GM23248 (cell line): ENCODE data around the gene IGFALS. TPM values are rescaled to one million over a fixed set of nuclear protein-coding genes. Genes with fewer than 3 reads are reported as not detected.
A peak's percentile ranks its signal among the peaks of the same experiment; 100 is the strongest.

Experiments
- DNase-seq: peaks from one replicate; pipeline ENCODE4 v3.0.0-alpha.2; 2015
- H2AFZ ChIP-seq: fragments of 200-600 bp; sonication (generic); 2 replicates; pipeline ENCODE4 v1.6.1; 2016; ENCODE audit warnings: antibody characterized with exemption
- H3F3A ChIP-seq: fragments of 200-600 bp; sonication (generic); 2 replicates; pipeline ENCODE4 v1.6.1; 2016; ENCODE audit warnings: mild to moderate bottlenecking, antibody characterized with exemption, mixed run types; ENCODE audit not compliant: insufficient read depth
- H3K27ac ChIP-seq: fragments of 200-600 bp; sonication (generic); 2 replicates; pipeline ENCODE4 v1.5.1; 2016; ENCODE audit warnings: mild to moderate bottlenecking
- H3K27me3 ChIP-seq: fragments of 200-600 bp; sonication (generic); replicated peaks from 2 replicates; pipeline ENCODE4 v1.6.1; 2016; ENCODE audit warnings: mild to moderate bottlenecking; ENCODE audit not compliant: insufficient read depth
- H3K36me3 ChIP-seq: fragments of 200-600 bp; sonication (generic); 2 replicates; pipeline ENCODE4 v1.6.1; 2016; ENCODE audit warnings: low read depth, mild to moderate bottlenecking
- H3K4me1 ChIP-seq: fragments of 200-600 bp; sonication (generic); 2 replicates; pipeline ENCODE4 v1.6.1; 2016; ENCODE audit warnings: mild to moderate bottlenecking; ENCODE audit not compliant: insufficient read depth
- H3K4me2 ChIP-seq: fragments of 200-600 bp; sonication (generic); one replicate; pipeline ENCODE4 v1.6.1; 2016; ENCODE audit warnings: mild to moderate bottlenecking; ENCODE audit not compliant: unreplicated experiment
- H3K4me3 ChIP-seq: fragments of 200-600 bp; sonication (generic); 2 replicates; pipeline ENCODE4 v1.5.1; 2016; ENCODE audit warnings: mild to moderate bottlenecking
- H3K79me2 ChIP-seq: fragments of 200-600 bp; sonication (generic); 2 replicates; pipeline ENCODE4 v1.6.1; 2016; ENCODE audit warnings: mild to moderate bottlenecking; ENCODE audit not compliant: insufficient read depth
- H3K9ac ChIP-seq: fragments of 200-600 bp; sonication (generic); 2 replicates; pipeline ENCODE4 v1.6.1; 2016; ENCODE audit warnings: mild to moderate bottlenecking
- H3K9me2 ChIP-seq: fragments of 200-600 bp; sonication (generic); 2 replicates; pipeline ENCODE4 v1.6.1; 2016; ENCODE audit warnings: mixed run types, mild to moderate bottlenecking, moderate library complexity; ENCODE audit not compliant: insufficient read depth
- H3K9me3 ChIP-seq: fragments of 200-600 bp; sonication (generic); one replicate; pipeline ENCODE4 v1.6.1; 2017; ENCODE audit warnings: low read depth
- H4K20me1 ChIP-seq: fragments of 200-600 bp; sonication (generic); 2 replicates; pipeline ENCODE4 v1.6.0; 2016; ENCODE audit not compliant: insufficient read depth
- EZH2 ChIP-seq: fragments of 200-600 bp; sonication (generic); IDR thresholded peaks from 2 replicates; pipeline ENCODE4 v1.6.1; 2018; ENCODE audit warnings: antibody characterized with exemption, mild to moderate bottlenecking; ENCODE audit not compliant: insufficient read depth, poor library complexity, severe bottlenecking
- EZH2phosphoT487 ChIP-seq: fragments of 200-600 bp; sonication (generic); IDR thresholded peaks from 2 replicates; pipeline ENCODE4 v1.6.1; 2018; ENCODE audit warnings: antibody characterized with exemption, moderate library complexity, mild to moderate bottlenecking, low read depth; ENCODE audit not compliant: insufficient read depth
- WGBS, 2 experiments: methylation state at CpG; one replicate each; pipeline ENCODE4 v1.1.6; 2015 to 2017; ENCODE audit warnings: low lambda C conversion rate in 2 of 2, low coverage in 1 of 2; ENCODE audit errors: missing lambda C conversion rate in 2 of 2; 5-methylcytosine and 5-hydroxymethylcytosine counted together
- in situ Hi-C: fragments of 300-500 bp; cut with MboI; formaldehyde crosslinking; loops from 2 replicates; pipeline ENCODE4 v1.15.0; 2020
- polyA plus RNA-seq: library from polyadenylated mRNA; unstranded; fragments of >200 nt; fragmentation: Nextera tagmentation; extraction: Ambion mirVana; gene quantifications from 2 replicates; pipeline ENCODE4 v1.2.1, GENCODE V29; 2016
- total RNA-seq: library from RNA; depleted of rRNA; stranded (reverse); fragments of >200 nt; shearing (Covaris generic); gene quantifications from 2 replicates; pipeline ENCODE4 v1.2.3, GENCODE V29; 2014

Gene IGFALS
- total and polyA plus RNA-seq, 2 experiments from 2014 or later: not detected

GRCh38 chr16:1773703-1774447 is 19.6 kb downstream of the IGFALS start:
- in situ Hi-C loops: no loop called here
- peaks cover 11% of the 10 kb centered on the region; the same call in 1 of the 2 replicates for H3F3A ChIP-seq
- peak overlapping the region; percentile 44; the same call in 1 of the 2 replicates for H3K27ac ChIP-seq
- WGBS, 2 experiments: 16 to 22% methylated on average over 32 to 36 of the region's 45 CpGs
- H4K20me1 ChIP-seq: no peaks in the 10 kb centered on the region
- H3K4me1 ChIP-seq: peaks cover 9% of the 10 kb centered on the region; the same call in 1 of the 2 replicates
- no peaks in the 10 kb centered on the region for H3K9me3 ChIP-seq
- H2AFZ ChIP-seq: peak overlapping the region; percentile 72
- H3K36me3 ChIP-seq: no peaks in the 10 kb centered on the region
- H3K4me3 ChIP-seq: peak overlapping the region; percentile 86
- no peaks in the 10 kb centered on the region for H3K9me2 ChIP-seq
- DNase-seq: peak; percentile 69
- H3K27me3 ChIP-seq: no peaks in the 10 kb centered on the region
- H3K79me2 ChIP-seq: peaks cover 38% of the 10 kb centered on the region
- H3K9ac ChIP-seq: peak overlapping the region; percentile 86
- TF ChIP-seq EZH2phosphoT487 (no peak), EZH2 (no peak)
- H3K4me2 ChIP-seq: peak overlapping the region; percentile 93

GRCh38 chr16:1772908-1773702 is 20.4 kb downstream of the IGFALS start, which contains the start of gene MRPS34:
Gene MRPS34, minus strand, starts transcription at chr16:1773134. Its CDS starts 15 bp downstream, at chr16:1773119.
- no peaks in the 10 kb centered on the region for H3K36me3 ChIP-seq
- in situ Hi-C loops: no loop called here

GRCh38 chr16:1772362-1772907 is 21.1 kb downstream of the IGFALS start, which contains the start of gene EME2:
Gene EME2, plus strand, starts transcription at chr16:1772810. Its CDS starts 418 bp downstream, at chr16:1773228.
- Histone ChIP-seq H3F3A (peaks cover 11% of the 10 kb centered on the region; the same call in 1 of the 2 replicates), H3K9me3 (no peaks in the 10 kb centered on the region), H3K27me3 (no peaks in the 10 kb centered on the region), H3K36me3 (no peaks in the 10 kb centered on the region), H3K9me2 (no peaks in the 10 kb centered on the region), H4K20me1 (no peaks in the 10 kb centered on the region), H3K4me3 (peak within 1 kb of the TSS; percentile 86), H3K27ac (peak within 1 kb of the TSS; percentile 44), H3K4me2 (peak within 1 kb of the TSS; percentile 93), H3K79me2 (peaks cover 38% of the 10 kb centered on the region), H2AFZ (peak within 1 kb of the TSS; percentile 72), H3K4me1 (peaks cover 9% of the 10 kb centered on the region; the same call in 1 of the 2 replicates), H3K9ac (peak within 1 kb of the TSS; percentile 86)
- in situ Hi-C loops: no loop called here
- DNase-seq: peak; percentile 74
- TF ChIP-seq EZH2 (no peak), EZH2phosphoT487 (no peak)
- WGBS, 2 experiments: 1% methylated on average over 36 to 48 of the region's 53 CpGs

More at GRCh38 chr16:1772908-1773702, 20.4 kb downstream of the IGFALS start, which contains the start of gene MRPS34:
- H4K20me1 ChIP-seq: no peaks in the 10 kb centered on the region
- peak within 1 kb of the TSS; percentile 44 for H3K27ac ChIP-seq
- peaks cover 38% of the 10 kb centered on the region for H3K79me2 ChIP-seq
- 1% methylated on average over 78 to 81 of the region's 108 CpGs for WGBS, 2 experiments
- peak within 1 kb of the TSS; percentile 93 for H3K4me2 ChIP-seq
- H3F3A ChIP-seq: peaks cover 11% of the 10 kb centered on the region; the same call in 1 of the 2 replicates
- peaks cover 9% of the 10 kb centered on the region; the same call in 1 of the 2 replicates for H3K4me1 ChIP-seq
- no peak for TF ChIP-seq EZH2phosphoT487
- H3K9me2 ChIP-seq: no peaks in the 10 kb centered on the region
- H3K9ac ChIP-seq: peak within 1 kb of the TSS; percentile 86
- peak; percentile 94 for DNase-seq
- no peaks in the 10 kb centered on the region for H3K9me3 ChIP-seq
- peak within 1 kb of the TSS; percentile 72 for H2AFZ ChIP-seq
- H3K4me3 ChIP-seq: peak within 1 kb of the TSS; percentile 86
- no peaks in the 10 kb centered on the region for H3K27me3 ChIP-seq

- Histone ChIP-seq H3K27ac (peak overlapping the region; percentile 38), H3K27me3 (no peaks in the 10 kb centered on the region), H3K4me3 (peak overlapping the region; percentile 86), H3K4me2 (peak overlapping the region; percentile 93), H3F3A (peaks cover 11% of the 10 kb centered on the region; the same call in 1 of the 2 replicates), H2AFZ (peak overlapping the region; percentile 17; the same call in 1 of the 2 replicates), H3K36me3 (no peaks in the 10 kb centered on the region), H3K9me3 (no peaks in the 10 kb centered on the region), H4K20me1 (no peaks in the 10 kb centered on the region), H3K9me2 (no peaks in the 10 kb centered on the region), H3K79me2 (peaks cover 38% of the 10 kb centered on the region), H3K4me1 (peaks cover 9% of the 10 kb centered on the region; the same call in 1 of the 2 replicates), H3K9ac (peak overlapping the region; percentile 86)
- WGBS, 2 experiments: 2 to 3% methylated on average over 22 of the region's 22 CpGs
- no peak for TF ChIP-seq EZH2
- TF ChIP-seq EZH2phosphoT487: no peak
- DNase-seq: no peak
- in situ Hi-C loops: no loop called here
These were observed 21.6 kb downstream of the IGFALS start for GRCh38 chr16:1771864-1772361.
